ENCODE measurements around the gene FAM193A.

DNA sequence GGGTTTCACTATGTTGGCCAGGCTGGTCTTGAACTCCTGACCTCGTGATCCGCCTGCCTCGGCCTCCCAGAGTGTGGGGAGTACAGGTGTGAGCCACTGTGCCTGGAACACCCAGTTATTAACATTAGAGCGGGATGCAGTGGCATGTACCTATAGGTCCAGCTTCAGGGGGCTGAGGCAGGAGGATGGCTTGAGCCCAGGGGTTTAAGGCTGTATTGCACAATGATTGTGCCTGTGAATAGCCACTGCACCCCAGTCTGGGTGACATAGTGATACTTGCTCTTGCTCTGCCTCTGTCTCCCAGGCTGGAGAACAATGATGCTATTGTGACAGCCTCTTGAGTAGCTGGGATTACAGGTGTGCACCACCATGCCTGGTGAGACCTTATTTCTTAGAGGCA lies 39.8 kb downstream of the FAM193A start:
- TF ChIP-seq, protein P1, sequence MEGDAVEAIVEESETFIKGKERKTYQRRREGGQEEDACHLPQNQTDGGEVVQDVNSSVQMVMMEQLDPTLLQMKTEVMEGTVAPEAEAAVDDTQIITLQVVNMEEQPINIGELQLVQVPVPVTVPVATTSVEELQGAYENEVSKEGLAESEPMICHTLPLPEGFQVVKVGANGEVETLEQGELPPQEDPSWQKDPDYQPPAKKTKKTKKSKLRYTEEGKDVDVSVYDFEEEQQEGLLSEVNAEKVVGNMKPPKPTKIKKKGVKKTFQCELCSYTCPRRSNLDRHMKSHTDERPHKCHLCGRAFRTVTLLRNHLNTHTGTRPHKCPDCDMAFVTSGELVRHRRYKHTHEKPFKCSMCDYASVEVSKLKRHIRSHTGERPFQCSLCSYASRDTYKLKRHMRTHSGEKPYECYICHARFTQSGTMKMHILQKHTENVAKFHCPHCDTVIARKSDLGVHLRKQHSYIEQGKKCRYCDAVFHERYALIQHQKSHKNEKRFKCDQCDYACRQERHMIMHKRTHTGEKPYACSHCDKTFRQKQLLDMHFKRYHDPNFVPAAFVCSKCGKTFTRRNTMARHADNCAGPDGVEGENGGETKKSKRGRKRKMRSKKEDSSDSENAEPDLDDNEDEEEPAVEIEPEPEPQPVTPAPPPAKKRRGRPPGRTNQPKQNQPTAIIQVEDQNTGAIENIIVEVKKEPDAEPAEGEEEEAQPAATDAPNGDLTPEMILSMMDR (IDR thresholded peaks at IDR 0.05): no peak
- no peak for TF ChIP-seq ZFX (IDR thresholded peaks at IDR 0.05; ENCODE audit: borderline replicate concordance)
